Gastrocnemius medialis (tissue), 4 donors: ENCODE results near the gene MYRF. TPM values are rescaled to one million over a fixed set of nuclear protein-coding genes. Genes with fewer than 3 reads are reported as not detected.
A peak's percentile ranks its signal among the peaks of the same experiment; 100 is the strongest.

Experiments
- ATAC-seq, 2 donors: fragments of 150-250 bp; one replicate each; pipeline ENCODE4 v1.9.1; 2016
- DNase-seq, 2 donors: peaks; one replicate each; pipeline ENCODE4 v3.0.0-alpha.2; 2019
- H3K27ac ChIP-seq, 4 donors: fragments of 200-600 bp; sonication (generic); 1 replicate in 1 of 4; 2 replicates in 3 of 4; pipeline ENCODE4 v1.5.1; 2016 to 2018; ENCODE audit warnings: mild to moderate bottlenecking in 2 of 4, moderate library complexity in 1 of 4
- H3K27me3 ChIP-seq, 3 donors: fragments of 200-600 bp; sonication (generic) in 2 of 3; 1 replicate in 1 of 3; 2 replicates in 2 of 3; pipeline versions ENCODE4 v1.5.1 to v1.6.0; 2016 to 2019; ENCODE audit warnings: mild to moderate bottlenecking in 1 of 3, moderate library complexity in 1 of 3
- H3K36me3 ChIP-seq, 2 donors: fragments of 200-600 bp; sonication (generic) in 1 of 2; one replicate each; pipeline ENCODE4 v1.5.1; 2017 to 2018
- H3K4me1 ChIP-seq, 2 donors: fragments of 200-600 bp; sonication (generic) in 1 of 2; one replicate each; pipeline ENCODE4 v1.5.1; 2016 to 2017; ENCODE audit warnings: mild to moderate bottlenecking in 2 of 2
- H3K4me3 ChIP-seq, 4 donors: fragments of 200-600 bp; sonication (generic) in 3 of 4; 1 replicate in 1 of 4; 2 replicates in 3 of 4; pipeline ENCODE4 v1.5.1; 2016 to 2019; ENCODE audit warnings: mild to moderate bottlenecking in 2 of 4
- H3K9me3 ChIP-seq, 3 donors: fragments of 200-600 bp; sonication (generic) in 2 of 3; 1 replicate in 1 of 3; 2 replicates in 2 of 3; pipeline ENCODE4 v1.5.1; 2016 to 2019
- CTCF ChIP-seq, 5 experiments: fragments of 450-650 bp in 3 of 5; fragments of 200-600 bp in 2 of 5; sonication (generic) in 2 of 5; IDR thresholded peaks in 4 of 5; conservative IDR thresholded peaks in 1 of 5; 1 replicate in 4 of 5; 2 replicates in 1 of 5; pipeline ENCODE4 v1.5.1; 2016 to 2019; ENCODE audit warnings: antibody characterized with exemption in 5 of 5, mild to moderate bottlenecking in 3 of 5, moderate library complexity in 3 of 5
- POLR2A ChIP-seq, 2 donors: fragments of 450-650 bp; IDR thresholded peaks; one replicate each; pipeline ENCODE4 v1.6.1; 2017; ENCODE audit warnings: antibody characterized with exemption in 2 of 2, mild to moderate bottlenecking in 2 of 2, moderate library complexity in 2 of 2
- in situ Hi-C, 4 donors: fragments of 200-750 bp; cut with MboI; loops; one replicate each; pipeline versions ENCODE4 v1.15.0 to v1.8.0; 2017; ENCODE audit warnings: low sequenced_read_pairs in 4 of 4
- intact Hi-C: fragments of 100-400 bp; cut with DNase I; formaldehyde crosslinking; loops from one replicate; pipeline ENCODE4 v1.15.1; 2023; ENCODE audit warnings: low total_unique reads
- total RNA-seq, 4 donors: library from RNA; depleted of rRNA; stranded (reverse); fragments of >200 nt; gene quantifications; one replicate each; pipeline versions ENCODE4 v1.1.0 to v1.2.3, GENCODE V29; 2016

MYRF gene
- total RNA-seq, 4 donors from 2014 or later: 0.07 TPM; not detected in 3

- no peaks in the 10 kb centered on the region for H3K36me3 ChIP-seq
- H3K4me1 ChIP-seq: peaks cover 13 to 15% of the 10 kb centered on the region in 2 donors
- no peaks in the 10 kb centered on the region for H3K27me3 ChIP-seq
- H3K27ac ChIP-seq: no peak overlapping the region
- TF ChIP-seq CTCF (IDR thresholded peaks at IDR 0.05 in 4 of 5, conservative IDR thresholded peaks at IDR 0.05 in 1 of 5) (no peak), POLR2A (IDR thresholded peaks at IDR 0.05) (no peak)
- H3K9me3 ChIP-seq: no peaks in the 10 kb centered on the region
- in situ Hi-C loops: no loop called here
- ATAC-seq (no peak), DNase-seq (no peak)
- intact Hi-C loops: no loop called here
- no peak overlapping the region for H3K4me3 ChIP-seq
These were observed 38.1 kb upstream of the MYRF start for GRCh38 chr11:61714316-61714715.

GRCh38 chr11:61714916-61715315 is 37.5 kb upstream of the MYRF start:
- peaks cover 7 to 10% of the 10 kb centered on the region in 2 donors for H3K4me1 ChIP-seq
- ATAC-seq (no peak), DNase-seq (no peak)
- TF ChIP-seq POLR2A (IDR thresholded peaks at IDR 0.05): no peak
- no peak for TF ChIP-seq CTCF (IDR thresholded peaks at IDR 0.05 in 4 of 5, conservative IDR thresholded peaks at IDR 0.05 in 1 of 5)
- intact Hi-C loops (no loop called here), in situ Hi-C loops (no loop called here)
- H3K27me3 ChIP-seq: no peaks in the 10 kb centered on the region
- H3K4me3 ChIP-seq: no peak overlapping the region
- H3K36me3 ChIP-seq: no peaks in the 10 kb centered on the region
- no peaks in the 10 kb centered on the region for H3K9me3 ChIP-seq
- H3K27ac ChIP-seq: no peak overlapping the region

GRCh38 chr11:61715867-61716266 is 36.6 kb upstream of the MYRF start:
- Histone ChIP-seq H3K4me1 (peaks cover 5 to 10% of the 10 kb centered on the region in 2 donors), H3K9me3 (no peaks in the 10 kb centered on the region), H3K27ac (no peak overlapping the region), H3K27me3 (no peaks in the 10 kb centered on the region), H3K36me3 (no peaks in the 10 kb centered on the region), H3K4me3 (no peak overlapping the region)
- TF ChIP-seq POLR2A (IDR thresholded peaks at IDR 0.05) (no peak), CTCF (IDR thresholded peaks at IDR 0.05 in 4 of 5, conservative IDR thresholded peaks at IDR 0.05 in 1 of 5) (no peak)
- ATAC-seq (peak in 1 of 2 donors; percentile 45), DNase-seq (no peak)
- intact Hi-C loops: no loop called here
- in situ Hi-C loops: no loop called here

GRCh38 chr11:61716478-61717285 is 35.8 kb upstream of the MYRF start:
- TF ChIP-seq POLR2A (IDR thresholded peaks at IDR 0.05) (no peak), CTCF (IDR thresholded peaks at IDR 0.05 in 4 of 5, conservative IDR thresholded peaks at IDR 0.05 in 1 of 5) (no peak)

More at GRCh38 chr11:61716478-61717285, 35.8 kb upstream of the MYRF start:
- DNase-seq (no peak), ATAC-seq (no peak)
- Histone ChIP-seq H3K27ac (no peak overlapping the region), H3K9me3 (no peaks in the 10 kb centered on the region), H3K4me3 (no peak overlapping the region), H3K36me3 (no peaks in the 10 kb centered on the region), H3K27me3 (no peaks in the 10 kb centered on the region), H3K4me1 (peaks cover 5 to 10% of the 10 kb centered on the region in 2 donors)
- intact Hi-C loops (no loop called here), in situ Hi-C loops (no loop called here)
